H9 (cell line): ENCODE data around the gene B3GALT5. TPM values are rescaled to one million over a fixed set of nuclear protein-coding genes. Genes with fewer than 3 reads are reported as not detected.
A peak's percentile ranks its signal among the peaks of the same experiment; 100 is the strongest.

Experiments used
- DNase-seq: peaks from one replicate; pipeline ENCODE4 v3.0.0-alpha.2; 2017
- H2AFZ ChIP-seq: one replicate; pipeline ENCODE4 v1.6.1; 2013; ENCODE audit warnings: mild to moderate bottlenecking, low read length, control low read depth, moderate library complexity
- H2AK5ac ChIP-seq: 2 replicates; pipeline ENCODE4 v1.6.1; 2013; ENCODE audit warnings: low read length, control low read depth, mixed read lengths; ENCODE audit not compliant: insufficient read length
- H2BK120ac ChIP-seq: one replicate; pipeline ENCODE4 v1.6.1; 2013; ENCODE audit warnings: low read depth, mild to moderate bottlenecking, low read length, control low read depth, inconsistent platforms; ENCODE audit not compliant: poor library complexity, severe bottlenecking
- H2BK12ac ChIP-seq: 2 replicates; pipeline ENCODE4 v1.6.1; 2013; ENCODE audit warnings: low read length, control low read depth, mixed read lengths, low read depth; ENCODE audit not compliant: insufficient read length
- H2BK15ac ChIP-seq: 2 replicates; pipeline ENCODE4 v1.6.1; 2013; ENCODE audit warnings: low read depth, low read length, control low read depth
- H2BK20ac ChIP-seq: one replicate; pipeline ENCODE4 v1.6.1; 2013; ENCODE audit warnings: low read depth, mild to moderate bottlenecking, low read length, control low read depth, inconsistent platforms; ENCODE audit not compliant: poor library complexity, severe bottlenecking
- H2BK5ac ChIP-seq: 2 replicates; pipeline ENCODE4 v1.6.1; 2013; ENCODE audit warnings: low read length, control low read depth, mixed read lengths; ENCODE audit not compliant: insufficient read length
- H3K14ac ChIP-seq: 2 replicates; pipeline ENCODE4 v1.6.1; 2013; ENCODE audit warnings: low read length, control low read depth; ENCODE audit not compliant: insufficient read depth
- H3K18ac ChIP-seq: 2 replicates; pipeline ENCODE4 v1.6.1; 2013; ENCODE audit warnings: low read depth, mild to moderate bottlenecking, mixed read lengths, low read length, control low read depth; ENCODE audit not compliant: insufficient read length
- H3K23ac ChIP-seq: 2 replicates; pipeline ENCODE4 v1.6.1; 2013; ENCODE audit warnings: low read length, control low read depth, mixed read lengths, low read depth; ENCODE audit not compliant: insufficient read length
- H3K23me2 ChIP-seq: 2 replicates; pipeline ENCODE4 v1.6.1; 2013; ENCODE audit warnings: low read depth, mild to moderate bottlenecking, mixed read lengths, low read length, control low read depth; ENCODE audit not compliant: insufficient read length, poor library complexity, severe bottlenecking
- H3K27ac ChIP-seq: 2 replicates; pipeline ENCODE4 v1.5.1; 2013; ENCODE audit warnings: low read length, control low read depth, mixed read lengths, low read depth; ENCODE audit not compliant: insufficient read length
- H3K27me3 ChIP-seq: 2 replicates; pipeline ENCODE4 v1.6.1; 2013; ENCODE audit warnings: low read length, control low read depth, inconsistent platforms; ENCODE audit not compliant: insufficient read depth
- H3K4ac ChIP-seq: 2 replicates; pipeline ENCODE4 v1.6.1; 2013; ENCODE audit warnings: low read depth, mild to moderate bottlenecking, control low read depth, inconsistent platforms, low read length, moderate library complexity
- H3K4me1 ChIP-seq: 2 replicates; pipeline ENCODE4 v1.6.1; 2013; ENCODE audit warnings: low read length, control low read depth, inconsistent platforms; ENCODE audit not compliant: insufficient read depth
- H3K4me2 ChIP-seq: 2 replicates; pipeline ENCODE4 v1.6.1; 2013; ENCODE audit warnings: low read length, control low read depth, mixed read lengths; ENCODE audit not compliant: insufficient read length, insufficient read depth
- H3K56ac ChIP-seq: 2 replicates; pipeline ENCODE4 v1.6.1; 2013; ENCODE audit warnings: low read depth, mild to moderate bottlenecking, mixed read lengths, low read length, control low read depth; ENCODE audit not compliant: insufficient read length
- H3K79me1 ChIP-seq: 2 replicates; pipeline ENCODE4 v1.6.1; 2013; ENCODE audit warnings: low read depth, mild to moderate bottlenecking, moderate library complexity, low read length, control low read depth, inconsistent platforms; ENCODE audit not compliant: insufficient read depth, poor library complexity, severe bottlenecking
- H3K79me2 ChIP-seq: 2 replicates; pipeline ENCODE4 v1.6.1; 2013; ENCODE audit warnings: low read length, control low read depth, inconsistent platforms; ENCODE audit not compliant: insufficient read depth
- H3K9ac ChIP-seq: 2 replicates; pipeline ENCODE4 v1.6.1; 2013; ENCODE audit warnings: low read length, control low read depth, mixed read lengths; ENCODE audit not compliant: insufficient read length; ENCODE audit errors: extremely low read depth
- H3K9me3 ChIP-seq: one replicate; pipeline ENCODE4 v1.6.1; 2013; ENCODE audit warnings: low read depth, low read length, inconsistent platforms; ENCODE audit not compliant: control insufficient read depth
- H3T11ph ChIP-seq: one replicate; pipeline ENCODE4 v1.6.1; 2013; ENCODE audit warnings: mild to moderate bottlenecking, low read length, control low read depth, inconsistent platforms
- H4K20me1 ChIP-seq: one replicate; pipeline ENCODE4 v1.6.1; 2013; ENCODE audit not compliant: control insufficient read depth, insufficient read length, insufficient read depth
- H4K5ac ChIP-seq: 2 replicates; pipeline ENCODE4 v1.6.1; 2013; ENCODE audit warnings: low read depth, mild to moderate bottlenecking, mixed read lengths, low read length, control low read depth; ENCODE audit not compliant: insufficient read length
- H4K8ac ChIP-seq: replicated peaks from 2 replicates; pipeline ENCODE4 v1.6.1; 2013; ENCODE audit warnings: low read length, control low read depth, mixed read lengths, low read depth; ENCODE audit not compliant: insufficient read length
- H4K91ac ChIP-seq: 2 replicates; pipeline ENCODE4 v1.6.1; 2013; ENCODE audit warnings: low read depth, mild to moderate bottlenecking, moderate library complexity, mixed read lengths, low read length, control low read depth; ENCODE audit not compliant: insufficient read length
- H3K27ac Mint-ChIP-seq, 3 experiments: 2 replicates in 2 of 3; 3 replicates in 1 of 3; pipeline ENCODE4 v1.8.0; 2020 to 2021; ENCODE audit warnings: mixed read lengths in 3 of 3, mild to moderate bottlenecking in 1 of 3, moderate library complexity in 1 of 3
- H3K27me3 Mint-ChIP-seq: 2 replicates; pipeline ENCODE4 v1.8.0; 2021; ENCODE audit warnings: low read depth, mild to moderate bottlenecking, moderate library complexity, mixed read lengths
- H3K36me3 Mint-ChIP-seq, 3 experiments: 2 replicates in 2 of 3; 3 replicates in 1 of 3; pipeline ENCODE4 v1.8.0; 2020 to 2021; ENCODE audit warnings: low read depth in 3 of 3, mixed read lengths in 3 of 3; ENCODE audit not compliant: insufficient read depth in 1 of 3
- H3K4me1 Mint-ChIP-seq, 2 experiments: 2 replicates each; pipeline ENCODE4 v1.8.0; 2020; ENCODE audit warnings: mixed read lengths in 2 of 2
- H3K4me3 Mint-ChIP-seq, 2 experiments: 2 replicates in 1 of 2; 3 replicates in 1 of 2; pipeline ENCODE4 v1.8.0; 2020 to 2021; ENCODE audit warnings: mild to moderate bottlenecking in 2 of 2, mixed read lengths in 2 of 2, moderate library complexity in 1 of 2
- H3K9me3 Mint-ChIP-seq, 2 experiments: 2 replicates in 1 of 2; 3 replicates in 1 of 2; pipeline ENCODE4 v1.8.0; 2020; ENCODE audit warnings: mild to moderate bottlenecking in 2 of 2, mixed read lengths in 2 of 2, moderate library complexity in 1 of 2
- CTCF ChIP-seq: fragments of 200-600 bp; sonication (generic); conservative IDR thresholded peaks from 3 replicates; pipeline ENCODE4 v1.8.0; 2021; ENCODE audit warnings: antibody characterized with exemption, mild to moderate bottlenecking
- WGBS: extraction: QIAGEN DNeasy Blood & Tissue Kit; methylation state at CpG from one replicate; pipeline ENCODE4 v1.1.7; 2013; ENCODE audit warnings: missing lambda C conversion rate, low lambda C conversion rate, mixed read lengths; ENCODE audit not compliant: insufficient read length; ENCODE audit errors: extremely low coverage; 5-methylcytosine and 5-hydroxymethylcytosine counted together
- total RNA-seq: library from RNA; stranded (reverse); gene quantifications from 2 replicates; pipeline ENCODE4 v1.2.1, GENCODE V29; 2021

The B3GALT5 gene
- total RNA-seq, 1 experiment from 2014 or later = 24.7 TPM

- Histone ChIP-seq H3K79me1 (peaks cover 6% of the 10 kb centered on the region), H3K79me2 (peaks cover 10% of the 10 kb centered on the region; the same call in 1 of the 2 replicates), H3K23ac (no peak overlapping the region), H4K20me1 (no peaks in the 10 kb centered on the region), H3K4me2 (no peak overlapping the region), H2BK5ac (no peak overlapping the region), H2BK120ac (no peak overlapping the region), H3K9me3 (no peaks in the 10 kb centered on the region), H3K14ac (no peak overlapping the region), H3K4ac (no peak overlapping the region), H3K4me1 (peaks cover 16% of the 10 kb centered on the region), H3T11ph (no peak overlapping the region), H3K27ac (no peak overlapping the region), H4K8ac (no peak overlapping the region), H2AK5ac (no peak overlapping the region), H3K27me3 (no peaks in the 10 kb centered on the region), H2BK20ac (no peak overlapping the region), H3K9ac (no peak overlapping the region), H3K56ac (no peak overlapping the region), H3K18ac (no peak overlapping the region), H2BK12ac (no peak overlapping the region), H2AFZ (no peak overlapping the region), H4K91ac (no peak overlapping the region), H2BK15ac (no peak overlapping the region), H4K5ac (no peak overlapping the region), H3K23me2 (no peaks in the 10 kb centered on the region)
- no peak for DNase-seq
- Mint-ChIP-seq H3K9me3 (no peaks in the 10 kb centered on the region), H3K27me3 (no peaks in the 10 kb centered on the region), H3K4me3 (no peak overlapping the region), H3K27ac (peak overlapping the region in 2 of 3 experiments; percentile 8 to 61; a peak in 1 of 7 replicates), H3K36me3 (peaks cover 57 to 76% (median 61%) of the 10 kb centered on the region in 3 experiments), H3K4me1 (peaks cover 34 to 48% of the 10 kb centered on the region in 2 experiments)
- no peak for TF ChIP-seq CTCF
- no CpG with 5 or more reads among the region's 6 CpGs for WGBS
These were observed 34.7 kb downstream of the B3GALT5 start for GRCh38 chr21:39647476-39647875.
